A673 (cell line): ENCODE data around the gene TAF7L. TPM values are rescaled to one million over a fixed set of nuclear protein-coding genes. Genes with fewer than 3 reads are reported as not detected.

Experiments
- BruUV-seq: library from RNA; stranded (reverse); fragments of 400-500 nt; replicated peaks from 2 replicates; lab custom pipeline; 2021; lab: Mats Ljungman, UMichigan
- CTCF ChIA-PET: fragments of 300-600 bp; sonication (Branson Sonifier 250); formaldehyde crosslinking; loops from one replicate; lab custom pipeline; 2022; ENCODE audit warnings: antibody characterized with exemption; lab: Charles Lee
- POLR2A ChIA-PET: fragments of 300-600 bp; sonication (Branson Sonifier 250); formaldehyde crosslinking; loops from one replicate; lab custom pipeline; 2022; ENCODE audit warnings: antibody characterized with exemption; ENCODE audit not compliant: low non-redundant PET; lab: Charles Lee
- DNase-seq: peaks from one replicate; pipeline ENCODE4 v3.0.0-alpha.2; 2015; ENCODE audit warnings: low spot score
- H3K27ac ChIP-seq: fragments of 200-600 bp; sonication (generic); 2 replicates; pipeline ENCODE4 v1.5.1; 2016; ENCODE audit warnings: mixed run types, low read depth, mild to moderate bottlenecking, mixed read lengths, antibody characterized with exemption, low read length; ENCODE audit not compliant: poor library complexity, severe bottlenecking
- H3K27me3 ChIP-seq: fragments of 200-600 bp; sonication (generic); replicated peaks from 2 replicates; pipeline ENCODE4 v1.6.1; 2017; ENCODE audit warnings: mixed run types, low read depth, mild to moderate bottlenecking, mixed read lengths, antibody characterized with exemption, low read length; ENCODE audit not compliant: insufficient read depth, poor library complexity
- H3K36me3 ChIP-seq: fragments of 200-600 bp; sonication (generic); 2 replicates; pipeline ENCODE4 v1.6.1; 2016; ENCODE audit warnings: mixed run types, mild to moderate bottlenecking, mixed read lengths, antibody characterized with exemption, low read length; ENCODE audit not compliant: insufficient read depth, poor library complexity, severe bottlenecking
- H3K4me1 ChIP-seq: fragments of 200-600 bp; sonication (generic); 2 replicates; pipeline ENCODE4 v1.6.1; 2017; ENCODE audit warnings: mixed run types, mild to moderate bottlenecking, mixed read lengths, antibody characterized with exemption, low read length; ENCODE audit not compliant: insufficient read depth, poor library complexity, severe bottlenecking
- H3K4me3 ChIP-seq: fragments of 200-600 bp; sonication (generic); 2 replicates; pipeline ENCODE4 v1.5.1; 2016; ENCODE audit warnings: low read depth, mixed run types, mild to moderate bottlenecking, mixed read lengths, low read length; ENCODE audit not compliant: poor library complexity, severe bottlenecking
- H3K9me3 ChIP-seq: fragments of 200-600 bp; sonication (generic); 2 replicates; pipeline ENCODE4 v1.6.1; 2016; ENCODE audit warnings: mixed run types, low read depth, mild to moderate bottlenecking, mixed read lengths, antibody characterized with exemption, low read length; ENCODE audit not compliant: poor library complexity, severe bottlenecking
- EZH2 ChIP-seq: fragments of 200-600 bp; sonication (generic); IDR thresholded peaks from 2 replicates; pipeline ENCODE4 v1.6.1; 2017; ENCODE audit warnings: borderline replicate concordance, low read depth, mild to moderate bottlenecking, mixed read lengths, antibody characterized with exemption, low read length; ENCODE audit not compliant: poor library complexity, severe bottlenecking
- intact Hi-C: fragments of 100-400 bp; cut with micrococcal nuclease; formaldehyde crosslinking; loops from one replicate; pipeline ENCODE4 v1.10.0; 2022; ENCODE audit not compliant: unreplicated experiment
- total RNA-seq: library from RNA; stranded (reverse); gene quantifications from 2 replicates; pipeline ENCODE4 v1.2.3, GENCODE V29; 2021
- TF ChIP-seq, protein P1 (sequence below): fragments of 300-800, 200-600 bp; sonication (generic); conservative IDR thresholded peaks from 2 replicates; pipeline ENCODE4 v1.5.1; 2017; ENCODE audit warnings: low read depth, mild to moderate bottlenecking, antibody characterized with exemption, low read length, moderate library complexity, mixed read lengths

The TAF7L gene
- total RNA-seq, 1 experiment from 2014 or later: 0.88 TPM

DNA sequence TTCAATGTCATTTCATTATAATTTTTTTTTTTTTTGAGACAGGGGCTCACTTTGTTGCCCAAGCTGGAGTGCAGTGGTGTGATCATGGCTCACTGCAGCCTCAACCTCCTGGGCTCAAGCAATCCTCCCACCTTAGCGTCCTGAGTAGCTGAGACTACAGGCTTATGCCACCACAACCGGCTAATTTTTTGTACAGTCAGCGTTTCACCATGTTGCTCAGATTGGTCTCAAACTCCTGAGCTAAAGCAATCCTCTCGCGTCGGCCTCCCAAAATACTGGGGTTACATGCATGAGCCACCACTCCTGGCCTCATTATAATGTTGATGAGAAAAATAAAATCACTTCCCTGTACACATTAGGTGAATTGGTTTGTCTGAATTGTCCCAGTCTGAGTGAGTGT, 16.9 kb downstream of the TAF7L start:
- TF ChIP-seq EZH2: no peak
- TF ChIP-seq, protein P1, sequence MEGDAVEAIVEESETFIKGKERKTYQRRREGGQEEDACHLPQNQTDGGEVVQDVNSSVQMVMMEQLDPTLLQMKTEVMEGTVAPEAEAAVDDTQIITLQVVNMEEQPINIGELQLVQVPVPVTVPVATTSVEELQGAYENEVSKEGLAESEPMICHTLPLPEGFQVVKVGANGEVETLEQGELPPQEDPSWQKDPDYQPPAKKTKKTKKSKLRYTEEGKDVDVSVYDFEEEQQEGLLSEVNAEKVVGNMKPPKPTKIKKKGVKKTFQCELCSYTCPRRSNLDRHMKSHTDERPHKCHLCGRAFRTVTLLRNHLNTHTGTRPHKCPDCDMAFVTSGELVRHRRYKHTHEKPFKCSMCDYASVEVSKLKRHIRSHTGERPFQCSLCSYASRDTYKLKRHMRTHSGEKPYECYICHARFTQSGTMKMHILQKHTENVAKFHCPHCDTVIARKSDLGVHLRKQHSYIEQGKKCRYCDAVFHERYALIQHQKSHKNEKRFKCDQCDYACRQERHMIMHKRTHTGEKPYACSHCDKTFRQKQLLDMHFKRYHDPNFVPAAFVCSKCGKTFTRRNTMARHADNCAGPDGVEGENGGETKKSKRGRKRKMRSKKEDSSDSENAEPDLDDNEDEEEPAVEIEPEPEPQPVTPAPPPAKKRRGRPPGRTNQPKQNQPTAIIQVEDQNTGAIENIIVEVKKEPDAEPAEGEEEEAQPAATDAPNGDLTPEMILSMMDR: no peak
- no peak overlapping the region for H3K4me3 ChIP-seq
- no peaks in the 10 kb centered on the region for H3K27me3 ChIP-seq
- no peaks in the 10 kb centered on the region for H3K4me1 ChIP-seq
- no peak overlapping the region for H3K27ac ChIP-seq
- no peaks in the 10 kb centered on the region for H3K36me3 ChIP-seq
- CTCF ChIA-PET: no interaction called here
- BruUV-seq: no TSS peak
- POLR2A ChIA-PET: no interaction called here
- no peaks in the 10 kb centered on the region for H3K9me3 ChIP-seq
- DNase-seq: no peak
- intact Hi-C loops: no loop called here

DNA sequence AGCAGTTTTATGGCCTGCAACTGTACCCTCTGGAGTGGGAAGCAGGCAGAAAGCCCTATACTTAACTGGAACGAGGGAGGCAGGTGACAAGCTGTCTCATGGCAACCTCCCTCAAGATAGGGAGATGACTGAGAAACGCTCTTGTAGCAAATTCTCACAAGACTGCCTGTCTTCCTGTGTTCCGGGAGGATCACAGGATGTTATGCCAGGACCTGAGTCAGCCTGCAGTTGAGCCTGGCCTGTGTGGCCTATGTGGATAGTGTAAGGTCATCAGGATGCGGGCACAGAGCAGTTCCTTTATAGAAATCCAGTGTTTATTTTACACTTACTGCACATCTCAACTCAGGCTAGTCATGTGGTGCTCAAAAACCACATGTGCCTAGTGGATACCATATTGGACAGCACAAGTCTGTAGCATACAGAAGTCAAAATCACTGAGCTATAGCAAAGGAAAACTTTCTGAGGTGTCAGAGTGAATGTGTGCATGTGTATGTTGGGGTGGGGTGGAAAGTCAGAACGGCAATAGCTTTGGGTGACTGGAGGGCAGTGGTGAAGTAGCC, 25.2 kb downstream of the TAF7L start:
- no peaks in the 10 kb centered on the region for H3K9me3 ChIP-seq
- CTCF ChIA-PET: no interaction called here
- POLR2A ChIA-PET: no interaction called here
- no peaks in the 10 kb centered on the region for H3K27me3 ChIP-seq
- TF ChIP-seq, protein P1: no peak
- TF ChIP-seq EZH2: no peak
- no peak for DNase-seq
- no peaks in the 10 kb centered on the region for H3K4me1 ChIP-seq
- no peak overlapping the region for H3K27ac ChIP-seq
- BruUV-seq: no TSS peak
- no peaks in the 10 kb centered on the region for H3K36me3 ChIP-seq
- intact Hi-C loops: no loop called here
- H3K4me3 ChIP-seq: no peak overlapping the region

DNA sequence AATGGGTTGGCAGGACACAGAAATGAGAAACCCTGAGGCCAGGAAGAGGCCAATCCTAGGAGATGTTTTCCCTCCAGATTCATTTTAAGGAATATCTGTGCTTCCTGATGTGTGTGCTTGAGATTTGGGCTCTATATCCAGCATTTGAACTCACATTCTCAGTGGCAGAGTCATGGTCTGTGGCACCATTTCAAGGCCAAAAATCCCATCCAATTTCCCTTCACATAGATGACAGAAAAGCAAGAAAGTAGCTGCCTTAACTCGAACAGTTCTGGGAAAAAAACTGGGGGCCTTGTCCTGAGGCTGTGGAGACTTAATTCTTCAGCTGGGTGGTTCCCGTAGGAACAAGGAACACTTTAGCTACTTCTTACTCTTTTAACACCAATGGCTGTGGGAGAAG, 27.4 kb downstream of the TAF7L start:
- Histone ChIP-seq H3K27ac (no peak overlapping the region), H3K4me1 (no peaks in the 10 kb centered on the region), H3K36me3 (no peaks in the 10 kb centered on the region), H3K4me3 (no peak overlapping the region), H3K27me3 (no peaks in the 10 kb centered on the region), H3K9me3 (no peaks in the 10 kb centered on the region)
- intact Hi-C loops: no loop called here
- ChIA-PET POLR2A (no interaction called here), CTCF (no interaction called here)
- no peak for TF ChIP-seq EZH2
- TF ChIP-seq, protein P1: no peak
- no TSS peak for BruUV-seq
- no peak for DNase-seq
